ENCODE data around the gene SNX30. TPM values are rescaled to one million over a fixed set of nuclear protein-coding genes. Genes with fewer than 3 reads are reported as not detected.
A peak's percentile ranks its signal among the peaks of the same experiment; 100 is the strongest.

The SNX30 gene
- total and polyA plus RNA-seq, 7 donors: 0.55 to 2.8 (median 1.6) TPM

DNA sequence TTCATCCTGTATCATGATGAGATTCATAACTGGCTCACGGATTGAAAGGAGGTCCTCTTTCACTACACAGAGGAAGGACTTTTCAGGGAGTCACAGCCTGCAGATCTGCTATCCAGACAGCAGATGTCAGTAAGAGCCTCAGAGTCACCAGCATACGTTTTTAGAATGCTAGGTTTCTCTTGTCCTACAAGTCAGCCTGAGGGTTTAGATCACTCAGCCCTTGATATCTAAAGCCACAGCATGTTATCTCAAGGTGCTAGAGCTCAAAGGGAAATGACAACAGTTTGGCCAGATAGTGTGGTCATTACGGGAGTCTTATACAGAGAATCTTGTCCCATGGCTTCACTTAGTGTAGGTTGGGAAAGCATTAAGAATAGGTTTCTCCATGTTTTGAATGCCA, 171.0 kb downstream of the SNX30 start:
- Histone ChIP-seq H3K36me3 (ENCODE audit: insufficient read depth in 1 of 2, low read depth in 1 of 2) (no peaks in the 10 kb centered on the region), H3K9me3 (no peaks in the 10 kb centered on the region), H3K4me1 (no peaks in the 10 kb centered on the region), H3K4me3 (no peak overlapping the region), H3K27ac (no peak overlapping the region), H3K27me3 (ENCODE audit: insufficient read depth in 3 of 3, low read length in 2 of 3) (peaks cover 0 to 6% (median 0%) of the 10 kb centered on the region in 3 donors)
- DNase-seq (no peak), ATAC-seq (no peak)
- intact Hi-C loops (cut with DNase I): loop anchor here (5.0 to 10.0 kb wide), 2 partner anchors 183 to 191 kb away; no protein-coding TSS in a partner anchor
- peak; percentile 20 for TF ChIP-seq CTCF (IDR thresholded peaks at IDR 0.05)
- 27 to 32% (median 30%) methylated on average over 3 of the region's 3 CpGs for WGBS, 3 donors

Other genes starting within 250 kb of the SNX30 start
- gene INIP, start 32.6 kb upstream of the SNX30 start, total RNA-seq: 10 to 100 TPM in 1 of 4 donors, 1 to 10 TPM in 3; 8.1 to 10.2 (median 9.0) TPM
- gene INIP, start 32.6 kb upstream of the SNX30 start, polyA plus RNA-seq: 10 to 100 TPM in 2 of 3 donors, 1 to 10 TPM in 1; 3.7 to 17.2 (median 11.1) TPM
- not detected for gene SLC46A2, start 140.1 kb downstream of the SNX30 start, total RNA-seq
- under 1 TPM in 1 of 3 donors, not detected in 2; 0.01 TPM for gene SLC46A2, start 140.1 kb downstream of the SNX30 start, polyA plus RNA-seq

All from psoas muscle (tissue), 8 donors.